Measurements from ENCODE around the gene MINDY4.

MINDY4 gene

GRCh38 chr7:30731581-30731980 lies 39.6 kb upstream of the MINDY4 start:
- no peaks in the 10 kb centered on the region for H3K4me1 ChIP-seq (ENCODE audit: control insufficient read depth in 2 of 2, insufficient read depth in 2 of 2, low read length in 2 of 2)
- H3K27me3 ChIP-seq (ENCODE audit: control insufficient read depth in 2 of 2, insufficient read depth in 2 of 2, low read length in 2 of 2) = no peaks in the 10 kb centered on the region
- H3K9ac ChIP-seq (ENCODE audit: low read depth in 1 of 2, low read length in 2 of 2) = no peak overlapping the region
- H3K4me3 ChIP-seq (ENCODE audit: low read length in 2 of 2) = no peak overlapping the region
- no peaks in the 10 kb centered on the region for H3K36me3 ChIP-seq (ENCODE audit: control insufficient read depth in 2 of 2, insufficient read depth in 2 of 2, low read length in 2 of 2)
- H3K27ac ChIP-seq (ENCODE audit: low read depth in 2 of 2, low read length in 2 of 2) = no peak overlapping the region
- no peaks in the 10 kb centered on the region for H3K9me3 ChIP-seq (ENCODE audit: control insufficient read depth in 2 of 2, low read length in 2 of 2)

- Histone ChIP-seq H3K27me3 (ENCODE audit: control insufficient read depth in 2 of 2, insufficient read depth in 2 of 2, low read length in 2 of 2) (no peaks in the 10 kb centered on the region), H3K9me3 (ENCODE audit: control insufficient read depth in 2 of 2, low read length in 2 of 2) (no peaks in the 10 kb centered on the region), H3K27ac (ENCODE audit: low read depth in 2 of 2, low read length in 2 of 2) (no peak overlapping the region), H3K9ac (ENCODE audit: low read depth in 1 of 2, low read length in 2 of 2) (no peak overlapping the region), H3K36me3 (ENCODE audit: control insufficient read depth in 2 of 2, insufficient read depth in 2 of 2, low read length in 2 of 2) (no peaks in the 10 kb centered on the region), H3K4me3 (ENCODE audit: low read length in 2 of 2) (no peak overlapping the region), H3K4me1 (ENCODE audit: control insufficient read depth in 2 of 2, insufficient read depth in 2 of 2, low read length in 2 of 2) (no peaks in the 10 kb centered on the region)
Observed at GRCh38 chr7:30732606-30733005, 38.6 kb upstream of the MINDY4 start.

- Histone ChIP-seq H3K27me3 (ENCODE audit: control insufficient read depth in 2 of 2, insufficient read depth in 2 of 2, low read length in 2 of 2) (no peaks in the 10 kb centered on the region), H3K36me3 (ENCODE audit: control insufficient read depth in 2 of 2, insufficient read depth in 2 of 2, low read length in 2 of 2) (no peaks in the 10 kb centered on the region), H3K9ac (ENCODE audit: low read depth in 1 of 2, low read length in 2 of 2) (no peak overlapping the region), H3K4me1 (ENCODE audit: control insufficient read depth in 2 of 2, insufficient read depth in 2 of 2, low read length in 2 of 2) (no peaks in the 10 kb centered on the region), H3K4me3 (ENCODE audit: low read length in 2 of 2) (no peak overlapping the region), H3K9me3 (ENCODE audit: control insufficient read depth in 2 of 2, low read length in 2 of 2) (no peaks in the 10 kb centered on the region), H3K27ac (ENCODE audit: low read depth in 2 of 2, low read length in 2 of 2) (no peak overlapping the region)
Observed at GRCh38 chr7:30733216-30733615, 38.0 kb upstream of the MINDY4 start.

- no peak overlapping the region for H3K9ac ChIP-seq (ENCODE audit: low read depth in 1 of 2, low read length in 2 of 2)
- no peak overlapping the region for H3K4me3 ChIP-seq (ENCODE audit: low read length in 2 of 2)
- H3K4me1 ChIP-seq (ENCODE audit: control insufficient read depth in 2 of 2, insufficient read depth in 2 of 2, low read length in 2 of 2) = no peaks in the 10 kb centered on the region
- no peak overlapping the region for H3K27ac ChIP-seq (ENCODE audit: low read depth in 2 of 2, low read length in 2 of 2)
- H3K36me3 ChIP-seq (ENCODE audit: control insufficient read depth in 2 of 2, insufficient read depth in 2 of 2, low read length in 2 of 2) = no peaks in the 10 kb centered on the region
- H3K27me3 ChIP-seq (ENCODE audit: control insufficient read depth in 2 of 2, insufficient read depth in 2 of 2, low read length in 2 of 2) = no peaks in the 10 kb centered on the region
- no peaks in the 10 kb centered on the region for H3K9me3 ChIP-seq (ENCODE audit: control insufficient read depth in 2 of 2, low read length in 2 of 2)
Observed at GRCh38 chr7:30733691-30734090, 37.5 kb upstream of the MINDY4 start.

GRCh38 chr7:30734497-30734896 lies 36.7 kb upstream of the MINDY4 start:
- Histone ChIP-seq H3K4me1 (ENCODE audit: control insufficient read depth in 2 of 2, insufficient read depth in 2 of 2, low read length in 2 of 2) (no peaks in the 10 kb centered on the region), H3K9ac (ENCODE audit: low read depth in 1 of 2, low read length in 2 of 2) (no peak overlapping the region), H3K27me3 (ENCODE audit: control insufficient read depth in 2 of 2, insufficient read depth in 2 of 2, low read length in 2 of 2) (no peaks in the 10 kb centered on the region), H3K4me3 (ENCODE audit: low read length in 2 of 2) (no peak overlapping the region), H3K9me3 (ENCODE audit: control insufficient read depth in 2 of 2, low read length in 2 of 2) (no peaks in the 10 kb centered on the region), H3K36me3 (ENCODE audit: control insufficient read depth in 2 of 2, insufficient read depth in 2 of 2, low read length in 2 of 2) (no peaks in the 10 kb centered on the region), H3K27ac (ENCODE audit: low read depth in 2 of 2, low read length in 2 of 2) (no peak overlapping the region)

GRCh38 chr7:30735631-30736030 lies 35.6 kb upstream of the MINDY4 start:
- H3K27me3 ChIP-seq (ENCODE audit: control insufficient read depth in 2 of 2, insufficient read depth in 2 of 2, low read length in 2 of 2) = no peaks in the 10 kb centered on the region
- H3K9me3 ChIP-seq (ENCODE audit: control insufficient read depth in 2 of 2, low read length in 2 of 2) = no peaks in the 10 kb centered on the region
- no peaks in the 10 kb centered on the region for H3K36me3 ChIP-seq (ENCODE audit: control insufficient read depth in 2 of 2, insufficient read depth in 2 of 2, low read length in 2 of 2)
- H3K4me1 ChIP-seq (ENCODE audit: control insufficient read depth in 2 of 2, insufficient read depth in 2 of 2, low read length in 2 of 2) = no peaks in the 10 kb centered on the region
- no peak overlapping the region for H3K9ac ChIP-seq (ENCODE audit: low read depth in 1 of 2, low read length in 2 of 2)
- no peak overlapping the region for H3K27ac ChIP-seq (ENCODE audit: low read depth in 2 of 2, low read length in 2 of 2)
- H3K4me3 ChIP-seq (ENCODE audit: low read length in 2 of 2) = no peak overlapping the region

- Histone ChIP-seq H3K4me1 (ENCODE audit: control insufficient read depth in 2 of 2, insufficient read depth in 2 of 2, low read length in 2 of 2) (no peaks in the 10 kb centered on the region), H3K9ac (ENCODE audit: low read depth in 1 of 2, low read length in 2 of 2) (no peak overlapping the region), H3K27me3 (ENCODE audit: control insufficient read depth in 2 of 2, insufficient read depth in 2 of 2, low read length in 2 of 2) (no peaks in the 10 kb centered on the region), H3K9me3 (ENCODE audit: control insufficient read depth in 2 of 2, low read length in 2 of 2) (no peaks in the 10 kb centered on the region), H3K4me3 (ENCODE audit: low read length in 2 of 2) (no peak overlapping the region), H3K27ac (ENCODE audit: low read depth in 2 of 2, low read length in 2 of 2) (no peak overlapping the region), H3K36me3 (ENCODE audit: control insufficient read depth in 2 of 2, insufficient read depth in 2 of 2, low read length in 2 of 2) (no peaks in the 10 kb centered on the region)
Observed at GRCh38 chr7:30736291-30736690, 34.9 kb upstream of the MINDY4 start.

- Histone ChIP-seq H3K9me3 (ENCODE audit: control insufficient read depth in 2 of 2, low read length in 2 of 2) (no peaks in the 10 kb centered on the region), H3K27ac (ENCODE audit: low read depth in 2 of 2, low read length in 2 of 2) (no peak overlapping the region), H3K4me1 (ENCODE audit: control insufficient read depth in 2 of 2, insufficient read depth in 2 of 2, low read length in 2 of 2) (no peaks in the 10 kb centered on the region), H3K36me3 (ENCODE audit: control insufficient read depth in 2 of 2, insufficient read depth in 2 of 2, low read length in 2 of 2) (no peaks in the 10 kb centered on the region), H3K9ac (ENCODE audit: low read depth in 1 of 2, low read length in 2 of 2) (no peak overlapping the region), H3K4me3 (ENCODE audit: low read length in 2 of 2) (no peak overlapping the region), H3K27me3 (ENCODE audit: control insufficient read depth in 2 of 2, insufficient read depth in 2 of 2, low read length in 2 of 2) (no peaks in the 10 kb centered on the region)
Observed at GRCh38 chr7:30738026-30738915, 32.9 kb upstream of the MINDY4 start.

- Histone ChIP-seq H3K27me3 (ENCODE audit: control insufficient read depth in 2 of 2, insufficient read depth in 2 of 2, low read length in 2 of 2) (no peaks in the 10 kb centered on the region), H3K4me3 (ENCODE audit: low read length in 2 of 2) (no peak overlapping the region), H3K4me1 (ENCODE audit: control insufficient read depth in 2 of 2, insufficient read depth in 2 of 2, low read length in 2 of 2) (no peaks in the 10 kb centered on the region), H3K36me3 (ENCODE audit: control insufficient read depth in 2 of 2, insufficient read depth in 2 of 2, low read length in 2 of 2) (no peaks in the 10 kb centered on the region), H3K9ac (ENCODE audit: low read depth in 1 of 2, low read length in 2 of 2) (no peak overlapping the region), H3K27ac (ENCODE audit: low read depth in 2 of 2, low read length in 2 of 2) (no peak overlapping the region), H3K9me3 (ENCODE audit: control insufficient read depth in 2 of 2, low read length in 2 of 2) (no peaks in the 10 kb centered on the region)
Observed at GRCh38 chr7:30739691-30740090, 31.5 kb upstream of the MINDY4 start.

GRCh38 chr7:30740417-30741181 lies 30.6 kb upstream of the MINDY4 start:
- no peak overlapping the region for H3K4me3 ChIP-seq (ENCODE audit: low read length in 2 of 2)
- no peaks in the 10 kb centered on the region for H3K27me3 ChIP-seq (ENCODE audit: control insufficient read depth in 2 of 2, insufficient read depth in 2 of 2, low read length in 2 of 2)
- no peak overlapping the region for H3K9ac ChIP-seq (ENCODE audit: low read depth in 1 of 2, low read length in 2 of 2)
- H3K36me3 ChIP-seq (ENCODE audit: control insufficient read depth in 2 of 2, insufficient read depth in 2 of 2, low read length in 2 of 2) = no peaks in the 10 kb centered on the region
- no peak overlapping the region for H3K27ac ChIP-seq (ENCODE audit: low read depth in 2 of 2, low read length in 2 of 2)
- H3K9me3 ChIP-seq (ENCODE audit: control insufficient read depth in 2 of 2, low read length in 2 of 2) = no peaks in the 10 kb centered on the region
- H3K4me1 ChIP-seq (ENCODE audit: control insufficient read depth in 2 of 2, insufficient read depth in 2 of 2, low read length in 2 of 2) = no peaks in the 10 kb centered on the region

Measured in mucosa of rectum (tissue), 2 donors.